HG02938 (cell line): ENCODE measurements around the gene MST1.
A peak's percentile ranks its signal among the peaks of the same experiment; 100 is the strongest.

Experiments
- ATAC-seq: cut with Tn5 transposase; IDR thresholded peaks from one replicate; pipeline ENCODE4 v1.9.1; 2021; ENCODE audit warnings: mild to moderate bottlenecking, moderate library complexity; ENCODE audit not compliant: unreplicated experiment

Gene MST1

DNA sequence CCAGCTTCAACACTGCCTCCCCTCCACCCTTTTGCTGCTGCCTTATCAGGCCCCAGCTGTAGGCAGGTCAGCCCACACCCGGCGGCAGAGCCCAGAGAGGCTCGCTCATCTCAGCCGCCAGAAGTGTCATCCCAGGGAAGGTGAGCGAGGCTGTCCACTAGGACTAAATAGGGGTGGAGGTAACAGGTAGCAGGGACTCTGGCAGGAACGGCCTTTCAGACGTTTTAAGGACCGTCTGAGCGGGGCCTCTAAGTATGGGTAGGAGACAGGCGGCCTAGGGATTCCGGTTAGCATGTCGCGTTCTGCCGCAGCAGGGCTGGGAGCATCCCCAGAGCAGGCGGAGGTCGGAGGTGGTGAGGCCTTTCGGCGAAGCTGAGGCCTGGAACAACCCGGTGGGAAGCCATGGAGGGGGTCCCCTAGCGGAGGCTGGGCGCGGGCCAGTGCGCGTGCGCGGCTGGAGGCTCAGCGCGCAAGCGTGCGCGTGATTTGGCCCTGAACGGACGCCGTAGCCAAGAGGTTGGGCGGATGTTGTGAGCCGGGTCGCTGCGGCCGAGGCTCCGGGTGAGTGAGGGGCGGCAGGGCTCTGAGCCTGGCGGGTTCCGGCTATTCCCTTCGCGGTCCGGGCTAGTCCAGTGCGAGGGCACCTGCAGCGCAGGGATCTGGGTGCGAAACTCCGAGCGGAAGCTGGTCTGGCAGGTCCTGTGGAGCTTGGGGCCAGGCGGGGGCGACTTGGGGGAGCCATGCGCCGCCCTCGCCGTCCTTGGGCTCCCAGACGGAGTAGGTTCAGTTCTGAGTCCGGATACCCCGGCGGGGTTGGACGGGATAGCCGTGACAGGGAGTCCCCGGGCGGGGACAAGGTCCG is at the start of gene MST1, which contains the start of gene RNF123:
Gene MST1, minus strand, starts transcription at position 429 of the 862 bp plus-strand sequence. CDS start 783 bp downstream, outside the sequence.
Gene RNF123, plus strand, starts transcription at position 512 of the 862 bp plus-strand sequence. CDS start 1,609 bp downstream, outside the sequence.
- peak; percentile 56 for ATAC-seq

- ATAC-seq, result no peak
These were observed 48.9 kb upstream of the MST1 start for GRCh38 chr3:49738067-49738713.

GRCh38 chr3:49734752-49735151 is 45.5 kb upstream of the MST1 start:
- no peak for ATAC-seq

DNA sequence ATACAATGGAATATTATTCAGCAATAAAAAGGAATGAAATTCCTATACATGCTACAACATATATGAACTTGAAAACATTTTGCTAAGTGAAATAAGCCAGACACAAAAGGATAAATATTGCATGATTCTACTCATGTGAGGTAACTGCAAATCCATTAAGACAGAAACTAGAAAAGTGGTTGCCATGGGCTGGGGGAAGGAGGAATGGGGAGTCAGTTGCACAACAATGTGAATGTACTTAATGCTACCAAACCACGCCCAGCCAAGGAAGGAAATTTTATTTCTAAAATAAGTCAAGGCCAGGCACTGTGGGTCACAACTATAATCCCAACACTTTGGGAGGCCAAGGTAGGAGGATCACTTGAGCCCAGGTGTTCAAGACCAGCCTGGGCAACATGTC is 44.3 kb upstream of the MST1 start:
- no peak for ATAC-seq

DNA sequence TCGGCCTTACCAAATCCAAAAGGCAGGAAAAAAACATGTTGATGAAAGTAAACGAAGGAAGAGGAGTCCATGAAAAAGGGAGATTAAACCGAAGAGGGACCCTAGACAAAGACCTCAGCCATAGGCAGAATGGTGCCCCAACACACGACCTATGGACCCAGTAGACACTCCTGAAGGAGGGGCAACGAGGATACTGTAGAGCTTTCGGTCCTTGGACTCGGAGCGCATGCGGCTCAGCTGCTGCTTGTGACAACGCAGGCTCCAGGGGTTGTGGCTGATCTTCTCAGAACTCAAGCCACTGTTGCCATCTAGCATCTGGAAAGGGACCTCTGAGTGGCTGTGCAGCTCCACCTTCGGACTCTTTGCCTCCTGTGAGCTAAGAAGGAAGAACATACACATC is 43.3 kb upstream of the MST1 start:
- no peak for ATAC-seq

DNA sequence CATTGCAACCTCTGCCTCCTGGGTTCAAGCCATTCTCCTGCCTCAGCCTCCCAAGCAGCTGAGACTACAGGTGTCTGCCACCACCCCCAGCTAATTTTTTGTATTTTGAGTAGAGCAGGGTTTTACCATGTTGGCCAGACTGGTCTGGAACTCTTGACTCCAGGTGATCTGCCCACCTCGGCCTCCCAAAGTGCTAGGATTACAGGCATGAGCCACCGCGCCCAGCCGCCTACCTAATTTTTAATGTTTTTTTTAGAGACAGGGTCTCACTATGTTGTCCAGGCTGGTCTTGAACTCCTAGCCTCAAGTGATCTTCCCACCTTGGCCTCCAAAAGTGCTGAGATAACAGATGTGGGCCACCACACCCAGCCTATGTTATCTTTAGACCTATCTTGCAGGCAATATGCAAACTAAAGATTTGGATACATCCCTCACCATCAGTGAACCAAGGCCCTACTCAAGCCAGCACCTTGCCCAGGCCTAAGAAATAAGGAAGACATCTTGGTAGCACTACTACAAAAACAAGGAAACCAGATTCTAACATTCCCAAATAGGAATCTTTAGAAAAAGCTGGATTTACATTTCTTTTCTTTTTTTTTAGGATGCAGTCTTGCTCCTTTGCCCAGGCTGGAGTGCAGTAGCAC is 40.8 kb upstream of the MST1 start:
- no peak for ATAC-seq

GRCh38 chr3:49727924-49728361 is 38.7 kb upstream of the MST1 start:
- no peak for ATAC-seq

DNA sequence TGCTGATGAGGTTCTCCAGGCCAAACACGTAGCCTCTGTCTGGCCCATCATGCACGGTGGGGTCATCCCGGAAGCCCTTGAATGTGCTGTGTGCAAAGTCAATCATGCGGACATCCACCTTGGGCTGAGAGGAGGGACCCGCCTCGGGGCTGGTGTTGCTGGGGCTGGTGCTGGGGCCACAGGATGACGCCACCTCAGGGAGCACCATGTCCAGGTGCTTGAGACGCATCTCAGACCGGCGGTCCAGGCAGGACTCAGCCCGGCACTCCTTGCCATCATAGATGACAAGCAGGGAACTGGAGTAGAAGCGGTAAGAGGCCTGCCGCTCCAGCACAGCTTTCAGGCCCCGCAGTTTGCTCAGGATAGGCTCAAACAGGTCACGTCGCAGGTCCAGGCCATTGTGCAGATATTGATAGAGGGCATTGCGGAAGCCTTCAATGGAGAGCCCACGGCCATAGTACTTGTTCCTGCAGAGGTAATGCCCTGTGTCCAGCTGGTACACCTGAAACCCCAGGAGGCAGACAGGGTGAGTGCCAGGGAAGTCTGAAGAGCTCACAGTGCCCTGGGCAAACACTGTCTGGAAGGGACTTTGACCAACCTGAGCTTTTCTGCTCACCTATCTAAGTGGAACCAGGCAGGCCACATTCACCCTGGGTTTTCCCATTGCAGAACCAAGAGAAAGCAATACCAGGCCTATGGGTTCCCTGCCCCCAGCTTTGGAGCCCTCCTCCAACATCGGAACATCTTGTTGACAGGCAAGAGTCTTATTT is 38.1 kb upstream of the MST1 start:
- ATAC-seq, result no peak

- ATAC-seq, result no peak
These were observed 36.8 kb upstream of the MST1 start for GRCh38 chr3:49725906-49726681.

DNA sequence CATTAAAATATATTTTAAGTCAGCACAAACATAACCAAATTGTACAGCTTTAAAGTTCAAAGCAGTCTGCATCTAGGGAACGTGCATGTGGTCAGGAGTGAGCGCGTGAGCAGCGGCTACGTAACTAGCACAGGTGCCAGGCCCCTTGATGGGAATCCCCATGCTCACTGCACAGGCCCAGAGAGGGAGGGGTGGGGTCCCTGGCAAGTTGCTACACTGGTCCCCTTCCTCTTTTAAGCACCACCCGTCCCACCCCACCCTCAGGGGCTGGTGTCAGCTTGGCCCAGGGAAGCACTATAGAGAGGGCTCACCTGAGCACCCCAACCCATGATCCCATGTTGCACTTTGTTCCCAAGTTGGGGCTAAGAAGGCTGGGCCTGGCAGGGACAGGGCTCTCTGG is 35.3 kb upstream of the MST1 start:
- ATAC-seq, result no peak

- ATAC-seq, result peak; percentile 63
These were observed 34.6 kb upstream of the MST1 start, which contains the start of gene GMPPB for GRCh38 chr3:49723628-49724551. TSS of gene GMPPB (minus strand) at chr3:49723951. CDS start at chr3:49723726, 225 bp downstream.

DNA sequence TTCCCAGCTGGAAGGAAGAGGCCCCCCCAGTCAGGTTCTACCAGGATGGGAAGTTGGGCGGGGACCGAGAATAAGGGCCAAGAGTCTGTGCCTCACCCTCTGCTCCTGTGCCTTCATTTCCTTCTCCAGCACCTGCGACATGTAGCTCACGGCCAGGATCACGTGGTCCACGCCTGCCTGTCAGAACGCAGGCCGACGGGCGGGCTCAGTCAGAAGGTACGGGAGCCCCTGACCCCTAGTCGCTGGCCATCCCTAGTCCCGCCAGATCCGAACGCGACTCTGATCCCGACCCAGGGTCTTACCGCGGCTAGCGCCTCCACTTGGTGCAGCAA is 34.0 kb upstream of the MST1 start:
- ATAC-seq, result no peak

DNA sequence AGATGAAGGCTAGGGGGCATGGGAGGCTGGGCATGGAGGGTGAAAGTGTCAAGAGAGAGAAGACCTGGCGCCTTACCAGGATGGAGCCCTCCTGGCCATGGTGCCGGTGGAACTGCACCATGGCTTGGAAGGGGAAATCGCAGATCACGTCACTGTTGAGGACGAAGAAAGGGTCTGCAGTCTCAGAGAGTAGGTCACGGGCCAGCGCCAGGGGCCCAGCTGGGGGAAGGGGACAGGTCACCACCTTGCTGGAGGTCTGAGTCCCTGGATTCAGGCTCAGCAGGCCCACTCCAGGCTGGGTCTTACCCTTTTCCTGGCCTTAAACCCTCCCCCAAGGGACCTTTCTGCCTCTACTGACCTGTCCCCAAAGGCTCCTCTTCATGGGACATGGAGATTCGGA is 33.6 kb upstream of the MST1 start:
- no peak for ATAC-seq

- ATAC-seq, result no peak
These were observed 32.9 kb upstream of the MST1 start for GRCh38 chr3:49721896-49722781.

DNA sequence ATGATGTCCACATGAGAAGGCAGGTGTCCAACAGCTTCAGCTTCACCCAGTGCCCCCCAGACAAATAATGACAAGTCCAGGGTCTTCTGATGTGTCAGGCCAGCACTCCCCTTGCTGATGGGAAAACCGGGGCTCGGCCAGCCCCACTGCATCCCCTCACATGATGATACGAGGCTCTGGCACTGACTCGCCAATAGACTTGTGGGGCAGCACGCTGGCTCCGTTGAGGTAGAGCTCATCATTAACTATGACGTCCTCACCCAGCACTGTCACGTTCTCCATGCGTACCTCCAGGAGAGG is 32.3 kb upstream of the MST1 start:
- no peak for ATAC-seq

DNA sequence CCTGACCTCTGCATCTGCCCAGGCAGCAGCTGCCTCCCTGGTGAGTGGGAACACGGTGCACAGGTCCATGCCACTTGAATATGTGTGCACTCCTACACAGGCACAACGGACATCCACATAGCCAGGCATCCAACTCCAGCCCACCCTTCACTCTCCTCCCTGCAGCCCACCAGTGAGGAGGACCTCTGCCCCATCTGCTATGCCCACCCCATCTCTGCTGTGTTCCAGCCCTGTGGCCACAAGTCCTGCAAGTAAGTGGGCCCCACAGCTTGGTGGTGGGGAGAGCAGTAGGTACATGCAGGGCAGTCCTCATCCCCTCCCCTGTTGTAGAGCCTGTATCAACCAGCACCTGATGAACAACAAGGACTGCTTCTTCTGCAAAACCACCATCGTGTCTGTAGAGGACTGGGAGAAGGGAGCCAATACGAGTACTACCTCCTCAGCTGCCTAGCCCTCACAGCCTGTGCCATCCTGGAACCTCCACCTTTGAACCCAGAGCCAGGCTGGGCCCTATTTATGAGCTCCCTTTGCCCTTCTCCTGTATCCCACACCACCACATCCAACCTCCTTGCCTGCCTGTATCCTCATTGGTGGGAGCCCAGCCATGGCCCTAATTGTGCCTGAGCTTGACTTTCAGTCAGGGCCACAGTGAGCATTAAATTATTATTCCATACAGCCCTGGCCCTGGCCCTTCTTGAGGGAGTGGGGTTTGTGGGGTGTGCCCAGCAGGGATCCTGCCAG is 31.8 kb upstream of the MST1 start:
- no peak for ATAC-seq

GRCh38 chr3:49719214-49719884 is 30.1 kb upstream of the MST1 start, which contains the start of gene AMIGO3:
TSS of gene AMIGO3 (minus strand) at chr3:49719684. CDS start at chr3:49719465, 219 bp downstream.
- ATAC-seq, result peak; percentile 50
